Stimulated activated CD8-positive, alpha-beta memory T cell treated with anti-CD3 and anti-CD28 coated beads, Interleukin-15, amount 100 ng/mL, for 24 hours (primary cell): ENCODE results near the gene ANKRD45.
"Not testable (repeated sequence)": the region's sequence is repeated elsewhere in the genome, so short reads cannot be mapped to it uniquely, and the experiment has no call there.

Experiments used
- DNase-seq: peaks from one replicate; pipeline ENCODE4 v3.0.0-alpha.2; 2020; ENCODE audit warnings: low read depth

Gene ANKRD45

GRCh38 chr1:173572201-173572873, 97.3 kb downstream of the ANKRD45 start:
- DNase-seq: no peak

GRCh38 chr1:173570370-173571007, 99.2 kb downstream of the ANKRD45 start:
- DNase-seq: no peak

- DNase-seq: no peak
Measured at GRCh38 chr1:173568483-173568882, 101.2 kb downstream of the ANKRD45 start.

- not testable (repeated sequence) for DNase-seq
Measured at GRCh38 chr1:173563846-173564245, 105.8 kb downstream of the ANKRD45 start.

- no peak for DNase-seq
Measured at GRCh38 chr1:173562813-173563212, 106.8 kb downstream of the ANKRD45 start.

- no peak for DNase-seq
Measured at GRCh38 chr1:173561263-173561662, 108.4 kb downstream of the ANKRD45 start.

GRCh38 chr1:173560285-173560880, 109.3 kb downstream of the ANKRD45 start:
- DNase-seq: no peak
